Keratinocyte (primary cell): ENCODE results near the gene SLC9A4. TPM values are rescaled to one million over a fixed set of nuclear protein-coding genes. Genes with fewer than 3 reads are reported as not detected.

Experiments
- DNase-seq: peaks from one replicate; pipeline ENCODE4 v3.0.0-alpha.2; 2011; ENCODE audit warnings: low read depth, missing footprints, low spot score
- FAIRE-seq: peaks from 2 replicates; lab custom pipeline; 2011; peaks lifted over from hg19 to GRCh38; lab: Jason Lieb, UNC
- H2AFZ ChIP-seq: 2 replicates; pipeline ENCODE4 v1.6.0; 2012; ENCODE audit warnings: low read length, control low read depth, inconsistent platforms; ENCODE audit not compliant: control insufficient read depth
- H3K27ac ChIP-seq: 2 replicates; pipeline ENCODE4 v1.5.1; 2011; ENCODE audit warnings: low read length; ENCODE audit not compliant: control insufficient read depth, insufficient read depth
- H3K27me3 ChIP-seq: 3 replicates; pipeline ENCODE4 v1.6.0; 2011; ENCODE audit warnings: low read length; ENCODE audit not compliant: control insufficient read depth, insufficient read depth; ENCODE audit errors: extremely low read depth
- H3K36me3 ChIP-seq, 2 experiments: 2 replicates in 1 of 2; 3 replicates in 1 of 2; pipeline ENCODE4 v1.5.1; 2011; ENCODE audit warnings: low read length in 2 of 2, mild to moderate bottlenecking in 1 of 2; ENCODE audit not compliant: control insufficient read depth in 2 of 2, insufficient read depth in 2 of 2; ENCODE audit errors: extremely low read depth in 1 of 2
- H3K4me1 ChIP-seq: 3 replicates; pipeline ENCODE4 v1.5.1; 2011; ENCODE audit warnings: low read length; ENCODE audit not compliant: control insufficient read depth, insufficient read depth; ENCODE audit errors: extremely low read depth
- H3K4me2 ChIP-seq: 3 replicates; pipeline ENCODE4 v1.6.0; 2011; ENCODE audit warnings: low read depth, low read length; ENCODE audit not compliant: control insufficient read depth, insufficient read depth; ENCODE audit errors: extremely low read depth
- H3K4me3 ChIP-seq, 3 experiments: fragments of 200-600 bp in 1 of 3; sonication (generic) in 1 of 3; 2 replicates in 2 of 3; 3 replicates in 1 of 3; pipeline ENCODE4 v1.5.1; 2011 to 2016; ENCODE audit warnings: low read length in 3 of 3, mild to moderate bottlenecking in 3 of 3, control low read depth in 2 of 3, inconsistent platforms in 1 of 3, low read depth in 1 of 3, mixed read lengths in 1 of 3, mixed run types in 1 of 3, moderate library complexity in 1 of 3; ENCODE audit not compliant: control insufficient read depth in 2 of 3, insufficient read depth in 2 of 3; ENCODE audit errors: extremely low read depth in 1 of 3
- H3K79me2 ChIP-seq: 2 replicates; pipeline ENCODE4 v1.6.0; 2012; ENCODE audit warnings: low read length; ENCODE audit not compliant: control insufficient read depth, insufficient read depth
- H3K9ac ChIP-seq: 3 replicates; pipeline ENCODE4 v1.6.0; 2011; ENCODE audit warnings: low read length; ENCODE audit not compliant: control insufficient read depth, insufficient read depth; ENCODE audit errors: extremely low read depth
- H3K9me1 ChIP-seq: 3 replicates; pipeline ENCODE4 v1.6.0; 2011; ENCODE audit warnings: low read length; ENCODE audit not compliant: control insufficient read depth, insufficient read depth; ENCODE audit errors: extremely low read depth
- H3K9me3 ChIP-seq: 2 replicates; pipeline ENCODE4 v1.5.1; 2012; ENCODE audit warnings: low read depth, low read length; ENCODE audit not compliant: control insufficient read depth
- H4K20me1 ChIP-seq: 3 replicates; pipeline ENCODE4 v1.6.0; 2011; ENCODE audit warnings: low read length; ENCODE audit not compliant: control insufficient read depth, insufficient read depth; ENCODE audit errors: extremely low read depth
- EZH2 ChIP-seq: IDR thresholded peaks from one replicate; pipeline ENCODE4 v1.6.1; 2012; ENCODE audit warnings: inconsistent platforms, mild to moderate bottlenecking, low read length, moderate library complexity
- dilution Hi-C: fragments of 300-500 bp; cut with MboI; formaldehyde crosslinking; loops from one replicate; pipeline ENCODE4 v1.7.0; 2020; ENCODE audit warnings: low sequenced_read_pairs; ENCODE audit not compliant: extremely low pct_ligation_motif_present
- polyA plus RNA-seq, 5 experiments: library from polyadenylated mRNA; depleted of rRNA in 3 of 5; stranded (reverse) in 3 of 5; stranded (forward) in 1 of 5; unstranded in 1 of 5; fragments of >200 nt; gene quantifications; 1 replicate in 1 of 5; 2 replicates in 3 of 5; 3 replicates in 1 of 5; pipeline versions ENCODE4 v1.2.1 to v1.2.3, GENCODE V29; 2011 to 2012; ENCODE audit warnings: missing spikeins in 2 of 5, low read depth in 1 of 5, low replicate concordance in 1 of 5
- TF ChIP-seq, protein P1 (sequence below), 3 experiments: IDR thresholded peaks in 1 of 3; conservative IDR thresholded peaks in 1 of 3; optimal IDR thresholded peaks in 1 of 3; 2 replicates in 2 of 3; 3 replicates in 1 of 3; pipeline versions ENCODE3 to v1.5.1; 2011; ENCODE audit warnings: low read length in 3 of 3, mild to moderate bottlenecking in 3 of 3, moderate library complexity in 2 of 3, control low read depth in 1 of 3, inconsistent platforms in 1 of 3; ENCODE audit not compliant: insufficient read depth in 2 of 3; ENCODE audit errors: extremely low read depth in 1 of 3

SLC9A4 gene
- polyA plus RNA-seq, 1 donor (not counting 4 experiments of a cell fraction or from before 2014, with no cell fraction given), result not detected

DNA sequence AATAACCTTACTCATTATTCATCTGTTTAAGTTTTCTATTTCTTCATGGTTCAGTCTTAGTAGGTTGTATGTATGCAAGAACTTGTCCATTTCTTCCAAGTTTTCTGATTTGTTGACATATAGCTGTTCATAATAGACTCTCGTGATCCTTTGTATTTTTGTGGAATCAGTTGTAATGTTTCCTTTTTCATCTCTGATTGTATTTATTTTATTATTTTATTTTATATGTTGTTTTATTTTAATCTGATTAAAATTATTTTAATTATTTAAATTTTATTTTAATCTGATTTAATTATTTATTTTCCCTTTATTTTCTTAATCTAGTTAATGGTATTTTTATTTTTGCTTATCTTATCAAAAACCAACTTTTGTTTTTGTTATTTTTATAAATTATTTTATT, 102.9 kb downstream of the SLC9A4 start:
- no peaks in the 10 kb centered on the region for H3K27me3 ChIP-seq
- dilution Hi-C loops, result loop anchor here (25.0 kb wide), 1 partner anchor 114 kb away; the partner anchor contains the start of gene SLC9A4

DNA sequence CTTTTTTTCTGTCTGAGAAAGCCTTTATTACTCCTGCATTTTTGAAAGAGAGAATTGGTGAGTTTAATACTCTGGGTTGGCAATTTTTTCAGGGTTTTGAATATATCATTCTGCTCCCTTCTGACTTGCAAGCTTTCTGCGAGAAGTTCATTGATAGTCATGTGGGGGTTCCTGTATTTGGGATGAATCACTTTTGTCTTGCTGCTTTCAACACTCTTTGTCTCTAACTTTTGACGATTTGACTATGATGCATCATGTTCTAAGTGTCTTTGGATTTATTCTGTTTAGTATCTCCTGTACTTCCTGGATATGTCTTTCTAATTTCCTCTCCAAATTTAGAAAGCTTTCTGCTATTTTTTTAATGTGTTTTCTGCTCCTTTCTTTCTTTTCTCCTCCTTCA, 105.3 kb downstream of the SLC9A4 start:
- no peaks in the 10 kb centered on the region for H3K27me3 ChIP-seq
- no peaks in the 10 kb centered on the region for H3K9me3 ChIP-seq
- H3K36me3 ChIP-seq, result no peaks in the 10 kb centered on the region
- no peak overlapping the region for H3K4me3 ChIP-seq
- H3K9ac ChIP-seq, result no peak overlapping the region
- no peaks in the 10 kb centered on the region for H3K79me2 ChIP-seq
- no peak for TF ChIP-seq EZH2
- TF ChIP-seq, protein P1, sequence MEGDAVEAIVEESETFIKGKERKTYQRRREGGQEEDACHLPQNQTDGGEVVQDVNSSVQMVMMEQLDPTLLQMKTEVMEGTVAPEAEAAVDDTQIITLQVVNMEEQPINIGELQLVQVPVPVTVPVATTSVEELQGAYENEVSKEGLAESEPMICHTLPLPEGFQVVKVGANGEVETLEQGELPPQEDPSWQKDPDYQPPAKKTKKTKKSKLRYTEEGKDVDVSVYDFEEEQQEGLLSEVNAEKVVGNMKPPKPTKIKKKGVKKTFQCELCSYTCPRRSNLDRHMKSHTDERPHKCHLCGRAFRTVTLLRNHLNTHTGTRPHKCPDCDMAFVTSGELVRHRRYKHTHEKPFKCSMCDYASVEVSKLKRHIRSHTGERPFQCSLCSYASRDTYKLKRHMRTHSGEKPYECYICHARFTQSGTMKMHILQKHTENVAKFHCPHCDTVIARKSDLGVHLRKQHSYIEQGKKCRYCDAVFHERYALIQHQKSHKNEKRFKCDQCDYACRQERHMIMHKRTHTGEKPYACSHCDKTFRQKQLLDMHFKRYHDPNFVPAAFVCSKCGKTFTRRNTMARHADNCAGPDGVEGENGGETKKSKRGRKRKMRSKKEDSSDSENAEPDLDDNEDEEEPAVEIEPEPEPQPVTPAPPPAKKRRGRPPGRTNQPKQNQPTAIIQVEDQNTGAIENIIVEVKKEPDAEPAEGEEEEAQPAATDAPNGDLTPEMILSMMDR (optimal IDR thresholded peaks at IDR 0.05 in 1 of 3, IDR thresholded peaks at IDR 0.05 in 1 of 3, conservative IDR thresholded peaks at IDR 0.05 in 1 of 3; ENCODE audit: extremely low read depth in 1 of 3, insufficient read depth in 2 of 3, low read length in 3 of 3), result no peak
- no peaks in the 10 kb centered on the region for H4K20me1 ChIP-seq
- FAIRE-seq, result no peak
- no peak overlapping the region for H3K27ac ChIP-seq
- H3K9me1 ChIP-seq, result no peaks in the 10 kb centered on the region
- no peak overlapping the region for H2AFZ ChIP-seq
- no peak for DNase-seq
- H3K4me1 ChIP-seq, result no peaks in the 10 kb centered on the region
- no peak overlapping the region for H3K4me2 ChIP-seq
- dilution Hi-C loops, result loop anchor here (25.0 kb wide), 1 partner anchor 116 kb away; the partner anchor contains the start of gene SLC9A4

More for the DNA sequence above, 102.9 kb downstream of the SLC9A4 start:
- no peak overlapping the region for H3K4me2 ChIP-seq
- DNase-seq (no peak), FAIRE-seq (no peak)
- H3K27ac ChIP-seq, result no peak overlapping the region
- no peaks in the 10 kb centered on the region for H3K79me2 ChIP-seq
- no peaks in the 10 kb centered on the region for H3K9me3 ChIP-seq
- no peaks in the 10 kb centered on the region for H3K36me3 ChIP-seq
- H4K20me1 ChIP-seq, result no peaks in the 10 kb centered on the region
- TF ChIP-seq EZH2, result no peak
- TF ChIP-seq, protein P1 (optimal IDR thresholded peaks at IDR 0.05 in 1 of 3, IDR thresholded peaks at IDR 0.05 in 1 of 3, conservative IDR thresholded peaks at IDR 0.05 in 1 of 3; ENCODE audit: extremely low read depth in 1 of 3, insufficient read depth in 2 of 3, low read length in 3 of 3), result no peak
- no peak overlapping the region for H3K4me3 ChIP-seq
- no peak overlapping the region for H3K9ac ChIP-seq
- no peaks in the 10 kb centered on the region for H3K4me1 ChIP-seq
- no peaks in the 10 kb centered on the region for H3K9me1 ChIP-seq
- no peak overlapping the region for H2AFZ ChIP-seq
